MCF 10A (cell line): ENCODE data around the gene SLX4IP. TPM values are rescaled to one million over a fixed set of nuclear protein-coding genes. Genes with fewer than 3 reads are reported as not detected.

Experiments
- BruUV-seq: library from RNA; stranded (reverse); fragments of 400-500 nt; replicated peaks from 2 replicates; lab custom pipeline; 2021; lab: Mats Ljungman, UMichigan
- CTCF ChIA-PET: fragments of 300-600 bp; sonication (Branson Sonifier 250); formaldehyde crosslinking; extraction: SDS; loops from one replicate; lab custom pipeline; 2021; ENCODE audit warnings: antibody characterized with exemption, inconsistent platforms; lab: Yijun Ruan, JAX
- POLR2A ChIA-PET: fragments of 300-600, 350-650 bp; sonication (Branson Sonifier 250); formaldehyde crosslinking; extraction: SDS; loops from one replicate; lab custom pipeline; 2020; ENCODE audit warnings: antibody characterized with exemption, inconsistent platforms; lab: Yijun Ruan, JAX
- DNase-seq: peaks from one replicate; pipeline ENCODE4 v3.0.0-alpha.2; 2018; ENCODE audit not compliant: unreplicated experiment
- H3K27ac Mint-ChIP-seq: one replicate; pipeline ENCODE4 v1.8.0; 2022; ENCODE audit warnings: mild to moderate bottlenecking, low read depth, mixed read lengths; ENCODE audit not compliant: unreplicated experiment
- H3K27me3 Mint-ChIP-seq: one replicate; pipeline ENCODE4 v1.8.0; 2022; ENCODE audit warnings: mixed read lengths; ENCODE audit not compliant: insufficient read depth, unreplicated experiment
- H3K36me3 Mint-ChIP-seq: one replicate; pipeline ENCODE4 v1.8.0; 2022; ENCODE audit warnings: mild to moderate bottlenecking, moderate library complexity, mixed read lengths; ENCODE audit not compliant: insufficient read depth, unreplicated experiment
- H3K4me1 Mint-ChIP-seq: one replicate; pipeline ENCODE4 v1.8.0; 2022; ENCODE audit warnings: mixed read lengths; ENCODE audit not compliant: insufficient read depth, unreplicated experiment
- H3K4me3 Mint-ChIP-seq: one replicate; pipeline ENCODE4 v1.8.0; 2022; ENCODE audit warnings: mild to moderate bottlenecking, moderate library complexity, mixed read lengths; ENCODE audit not compliant: unreplicated experiment
- H3K9me3 Mint-ChIP-seq: one replicate; pipeline ENCODE4 v1.8.0; 2022; ENCODE audit warnings: mixed read lengths; ENCODE audit not compliant: unreplicated experiment
- intact Hi-C: fragments of 100-400 bp; cut with micrococcal nuclease; formaldehyde crosslinking; loops from 2 replicates; pipeline ENCODE4 v1.14.1; 2022
- total RNA-seq: library from RNA; stranded (reverse); gene quantifications from 2 replicates; pipeline ENCODE4 v1.2.3, GENCODE V29; 2022
- TF ChIP-seq, protein P1 (sequence below): fragments of 200-600 bp; IDR thresholded peaks from one replicate; pipeline ENCODE4 v1.8.0; 2022; ENCODE audit warnings: antibody characterized with exemption, mild to moderate bottlenecking; ENCODE audit not compliant: unreplicated experiment

The SLX4IP gene
- total RNA-seq, 1 experiment from 2014 or later: 11.2 TPM

DNA sequence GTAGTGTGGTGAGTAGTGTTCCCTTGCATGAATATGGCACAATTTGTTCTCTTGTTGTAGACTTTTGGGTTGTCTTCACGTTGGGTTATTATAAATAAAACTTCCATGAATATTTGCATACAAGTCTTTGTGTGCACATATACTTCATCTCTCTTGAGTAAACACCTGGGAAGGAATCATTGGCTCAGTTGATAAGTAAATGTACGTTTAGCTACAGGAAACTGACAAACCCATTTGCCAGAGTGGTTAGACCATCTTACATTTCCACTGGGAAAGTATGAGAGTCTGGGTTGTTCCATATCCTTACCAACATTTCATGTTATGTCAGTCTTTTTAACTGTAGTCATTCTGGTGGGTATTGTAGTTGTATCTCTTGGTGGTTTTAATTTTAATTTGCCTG lies 119.2 kb downstream of the SLX4IP start:
- CTCF ChIA-PET: interaction anchor here (0.6 to 5.6 kb wide), 7 partner anchors 70 to 576 kb away, joined by 3 to 35 read pairs (median 3); no protein-coding TSS in a partner anchor
- intact Hi-C loops: loop anchor here (5.0 to 10.0 kb wide), 3 partner anchors 308 to 801 kb away; no protein-coding TSS in a partner anchor
- peaks cover 35% of the 10 kb centered on the region for H3K4me1 Mint-ChIP-seq

DNA sequence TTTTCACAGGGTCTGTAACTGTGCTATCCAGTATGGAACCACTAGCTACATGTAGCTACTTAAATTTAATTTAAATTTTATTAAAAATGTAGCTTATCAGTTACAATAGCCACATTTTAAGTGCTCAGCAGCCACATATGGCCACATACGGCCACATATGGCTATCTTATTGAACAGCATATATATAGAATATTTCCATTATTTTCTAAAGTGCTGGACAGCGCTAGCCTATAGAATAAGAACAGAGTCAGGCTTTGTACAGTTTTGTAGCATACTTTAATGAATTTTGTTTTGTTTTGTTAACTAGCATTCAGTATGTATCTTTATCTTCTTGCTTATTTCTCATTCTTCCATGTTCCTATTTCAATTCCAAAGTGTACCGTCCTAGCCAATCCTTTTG lies 120.3 kb downstream of the SLX4IP start:
- H3K4me3 Mint-ChIP-seq: no peak overlapping the region

More for the DNA sequence above, 119.2 kb downstream of the SLX4IP start:
- H3K4me3 Mint-ChIP-seq: no peak overlapping the region
- no peaks in the 10 kb centered on the region for H3K36me3 Mint-ChIP-seq
- TF ChIP-seq, protein P1, sequence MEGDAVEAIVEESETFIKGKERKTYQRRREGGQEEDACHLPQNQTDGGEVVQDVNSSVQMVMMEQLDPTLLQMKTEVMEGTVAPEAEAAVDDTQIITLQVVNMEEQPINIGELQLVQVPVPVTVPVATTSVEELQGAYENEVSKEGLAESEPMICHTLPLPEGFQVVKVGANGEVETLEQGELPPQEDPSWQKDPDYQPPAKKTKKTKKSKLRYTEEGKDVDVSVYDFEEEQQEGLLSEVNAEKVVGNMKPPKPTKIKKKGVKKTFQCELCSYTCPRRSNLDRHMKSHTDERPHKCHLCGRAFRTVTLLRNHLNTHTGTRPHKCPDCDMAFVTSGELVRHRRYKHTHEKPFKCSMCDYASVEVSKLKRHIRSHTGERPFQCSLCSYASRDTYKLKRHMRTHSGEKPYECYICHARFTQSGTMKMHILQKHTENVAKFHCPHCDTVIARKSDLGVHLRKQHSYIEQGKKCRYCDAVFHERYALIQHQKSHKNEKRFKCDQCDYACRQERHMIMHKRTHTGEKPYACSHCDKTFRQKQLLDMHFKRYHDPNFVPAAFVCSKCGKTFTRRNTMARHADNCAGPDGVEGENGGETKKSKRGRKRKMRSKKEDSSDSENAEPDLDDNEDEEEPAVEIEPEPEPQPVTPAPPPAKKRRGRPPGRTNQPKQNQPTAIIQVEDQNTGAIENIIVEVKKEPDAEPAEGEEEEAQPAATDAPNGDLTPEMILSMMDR: no peak
- no peak overlapping the region for H3K27ac Mint-ChIP-seq
- H3K27me3 Mint-ChIP-seq: no peaks in the 10 kb centered on the region
- POLR2A ChIA-PET: interaction anchor here (0.6 to 5.6 kb wide), 2 partner anchors 82 to 447 kb away, joined by 3 to 36 read pairs; no protein-coding TSS in a partner anchor
- no peak for DNase-seq
- no TSS peak for BruUV-seq
- H3K9me3 Mint-ChIP-seq: no peaks in the 10 kb centered on the region

DNA sequence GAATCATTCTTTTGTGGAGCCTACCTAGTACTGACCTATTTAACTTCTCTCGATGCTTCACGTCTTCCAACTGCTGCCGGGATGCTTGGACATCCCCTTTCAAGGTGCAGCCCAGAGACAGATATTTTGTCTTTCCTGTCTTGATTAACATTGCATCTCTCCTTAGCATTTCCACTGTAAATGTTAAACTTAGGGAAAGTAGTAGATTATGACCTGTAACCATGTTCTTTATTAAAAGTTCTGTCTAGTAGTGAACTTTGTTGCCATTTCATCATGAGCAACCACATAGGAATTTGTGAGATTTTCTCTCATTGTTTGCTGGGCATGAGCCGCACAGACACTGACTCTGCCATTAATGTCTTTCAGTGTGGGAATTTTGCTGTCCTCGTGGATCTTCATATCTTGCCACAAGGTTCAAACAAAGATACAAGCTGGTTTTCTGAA lies 120.8 kb downstream of the SLX4IP start:
- peak overlapping the region; percentile 2 for H3K27ac Mint-ChIP-seq
- ChIA-PET POLR2A (interaction anchor here (0.5 to 5.6 kb wide), 15 partner anchors 10 to 763 kb away, joined by 3 to 60 read pairs (median 6); partner anchors contain the start of gene JAG1), CTCF (interaction anchor here (0.5 to 5.6 kb wide), 12 partner anchors 40 to 988 kb away, joined by 3 to 35 read pairs (median 3); no protein-coding TSS in a partner anchor)
- no peaks in the 10 kb centered on the region for H3K9me3 Mint-ChIP-seq
- H3K4me3 Mint-ChIP-seq: no peak overlapping the region
- intact Hi-C loops: loop anchor here (5.0 to 10.0 kb wide), 2 partner anchors 36 to 799 kb away; no protein-coding TSS in a partner anchor
- H3K36me3 Mint-ChIP-seq: peaks cover under 1% of the 10 kb centered on the region
- TF ChIP-seq, protein P1: no peak
- BruUV-seq: no TSS peak
- peak; percentile 47 for DNase-seq
- peaks cover 26% of the 10 kb centered on the region for H3K4me1 Mint-ChIP-seq
- no peaks in the 10 kb centered on the region for H3K27me3 Mint-ChIP-seq

More for the DNA sequence above, 120.3 kb downstream of the SLX4IP start:
- H3K4me1 Mint-ChIP-seq: peaks cover 31% of the 10 kb centered on the region
- CTCF ChIA-PET: interaction anchor here (0.6 to 5.6 kb wide), 4 partner anchors 80 to 650 kb away, joined by 3 to 35 read pairs (median 4); no protein-coding TSS in a partner anchor
- no peaks in the 10 kb centered on the region for H3K9me3 Mint-ChIP-seq
- no peaks in the 10 kb centered on the region for H3K36me3 Mint-ChIP-seq
- DNase-seq: no peak
- no peaks in the 10 kb centered on the region for H3K27me3 Mint-ChIP-seq
- intact Hi-C loops: loop anchor here (5.0 to 10.0 kb wide), 2 partner anchors 37 to 799 kb away; no protein-coding TSS in a partner anchor
- POLR2A ChIA-PET: interaction anchor here (0.7 to 5.6 kb wide), 7 partner anchors 42 to 718 kb away, joined by 3 to 60 read pairs (median 20); partner anchors contain the start of gene JAG1
- TF ChIP-seq, protein P1: no peak
- no TSS peak for BruUV-seq
- peak overlapping the region; percentile 2 for H3K27ac Mint-ChIP-seq

DNA sequence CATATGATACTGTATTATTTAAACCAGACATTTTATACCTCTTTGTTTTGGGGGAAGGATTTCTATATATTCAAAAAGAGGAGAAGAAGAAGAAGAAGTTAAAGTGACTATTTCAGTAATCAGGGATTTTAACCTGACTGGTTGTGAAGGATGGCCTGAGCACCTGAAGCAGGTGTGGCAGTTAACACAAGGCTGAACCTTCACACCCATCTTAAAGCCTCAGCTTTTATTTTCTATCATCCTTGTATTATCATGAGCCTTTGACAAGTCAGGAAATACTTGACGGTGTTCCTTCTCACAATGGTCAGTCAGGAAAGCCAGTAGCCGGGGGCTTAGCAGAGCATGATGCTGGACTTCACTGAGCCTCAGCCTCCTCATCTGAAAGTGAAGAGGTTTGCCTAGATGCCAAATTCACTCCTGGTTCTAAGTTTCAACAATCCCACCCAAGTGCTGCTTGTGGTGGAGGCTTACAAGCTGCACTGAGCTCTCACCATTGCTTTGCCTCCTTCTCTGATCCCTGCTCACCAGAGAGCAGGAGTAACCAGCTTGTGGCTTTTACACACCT lies 121.5 kb downstream of the SLX4IP start:
- intact Hi-C loops: loop anchor here (1.0 to 10.0 kb wide), 3 partner anchors 36 to 798 kb away; no protein-coding TSS in a partner anchor
- TF ChIP-seq, protein P1: no peak
- Mint-ChIP-seq H3K9me3 (no peaks in the 10 kb centered on the region), H3K36me3 (peaks cover 7% of the 10 kb centered on the region), H3K4me1 (peaks cover 26% of the 10 kb centered on the region), H3K27me3 (no peaks in the 10 kb centered on the region), H3K27ac (peak overlapping the region; percentile 2), H3K4me3 (no peak overlapping the region)
- no peak for DNase-seq
- ChIA-PET CTCF (interaction anchor here (0.6 to 5.6 kb wide), 21 partner anchors 17 to 987 kb away, joined by 3 to 35 read pairs (median 3); partner anchors contain the start of gene JAG1), POLR2A (interaction anchor here (0.6 to 5.6 kb wide), 21 partner anchors 9 to 717 kb away, joined by 3 to 60 read pairs (median 6); partner anchors contain the start of genes JAG1, MKKS and SLX4IP)
- TSS peak; percentile 15 for BruUV-seq
